Keratinocyte (primary cell): ENCODE data around the gene CORO1A. TPM values are rescaled to one million over a fixed set of nuclear protein-coding genes. Genes with fewer than 3 reads are reported as not detected.
"Not testable (repeated sequence)": the region's sequence is repeated elsewhere in the genome, so short reads cannot be mapped to it uniquely, and the experiment has no call there.

Source experiments
- DNase-seq: peaks from one replicate; pipeline ENCODE4 v3.0.0-alpha.2; 2011; ENCODE audit warnings: low read depth, missing footprints, low spot score
- FAIRE-seq: peaks from 2 replicates; lab custom pipeline; 2011; peaks lifted over from hg19 to GRCh38; lab: Jason Lieb, UNC
- H2AFZ ChIP-seq: 2 replicates; pipeline ENCODE4 v1.6.0; 2012; ENCODE audit warnings: low read length, control low read depth, inconsistent platforms; ENCODE audit not compliant: control insufficient read depth
- H3K27ac ChIP-seq: 2 replicates; pipeline ENCODE4 v1.5.1; 2011; ENCODE audit warnings: low read length; ENCODE audit not compliant: control insufficient read depth, insufficient read depth
- H3K27me3 ChIP-seq: 3 replicates; pipeline ENCODE4 v1.6.0; 2011; ENCODE audit warnings: low read length; ENCODE audit not compliant: control insufficient read depth, insufficient read depth; ENCODE audit errors: extremely low read depth
- H3K36me3 ChIP-seq, 2 experiments: 2 replicates in 1 of 2; 3 replicates in 1 of 2; pipeline ENCODE4 v1.5.1; 2011; ENCODE audit warnings: low read length in 2 of 2, mild to moderate bottlenecking in 1 of 2; ENCODE audit not compliant: control insufficient read depth in 2 of 2, insufficient read depth in 2 of 2; ENCODE audit errors: extremely low read depth in 1 of 2
- H3K4me1 ChIP-seq: 3 replicates; pipeline ENCODE4 v1.5.1; 2011; ENCODE audit warnings: low read length; ENCODE audit not compliant: control insufficient read depth, insufficient read depth; ENCODE audit errors: extremely low read depth
- H3K4me2 ChIP-seq: 3 replicates; pipeline ENCODE4 v1.6.0; 2011; ENCODE audit warnings: low read depth, low read length; ENCODE audit not compliant: control insufficient read depth, insufficient read depth; ENCODE audit errors: extremely low read depth
- H3K4me3 ChIP-seq, 3 experiments: fragments of 200-600 bp in 1 of 3; sonication (generic) in 1 of 3; 2 replicates in 2 of 3; 3 replicates in 1 of 3; pipeline ENCODE4 v1.5.1; 2011 to 2016; ENCODE audit warnings: low read length in 3 of 3, mild to moderate bottlenecking in 3 of 3, control low read depth in 2 of 3, inconsistent platforms in 1 of 3, low read depth in 1 of 3, mixed read lengths in 1 of 3, mixed run types in 1 of 3, moderate library complexity in 1 of 3; ENCODE audit not compliant: control insufficient read depth in 2 of 3, insufficient read depth in 2 of 3; ENCODE audit errors: extremely low read depth in 1 of 3
- H3K79me2 ChIP-seq: 2 replicates; pipeline ENCODE4 v1.6.0; 2012; ENCODE audit warnings: low read length; ENCODE audit not compliant: control insufficient read depth, insufficient read depth
- H3K9ac ChIP-seq: 3 replicates; pipeline ENCODE4 v1.6.0; 2011; ENCODE audit warnings: low read length; ENCODE audit not compliant: control insufficient read depth, insufficient read depth; ENCODE audit errors: extremely low read depth
- H3K9me1 ChIP-seq: 3 replicates; pipeline ENCODE4 v1.6.0; 2011; ENCODE audit warnings: low read length; ENCODE audit not compliant: control insufficient read depth, insufficient read depth; ENCODE audit errors: extremely low read depth
- H3K9me3 ChIP-seq: 2 replicates; pipeline ENCODE4 v1.5.1; 2012; ENCODE audit warnings: low read depth, low read length; ENCODE audit not compliant: control insufficient read depth
- H4K20me1 ChIP-seq: 3 replicates; pipeline ENCODE4 v1.6.0; 2011; ENCODE audit warnings: low read length; ENCODE audit not compliant: control insufficient read depth, insufficient read depth; ENCODE audit errors: extremely low read depth
- EZH2 ChIP-seq: IDR thresholded peaks from one replicate; pipeline ENCODE4 v1.6.1; 2012; ENCODE audit warnings: inconsistent platforms, mild to moderate bottlenecking, low read length, moderate library complexity
- dilution Hi-C: fragments of 300-500 bp; cut with MboI; formaldehyde crosslinking; loops from one replicate; pipeline ENCODE4 v1.7.0; 2020; ENCODE audit warnings: low sequenced_read_pairs; ENCODE audit not compliant: extremely low pct_ligation_motif_present
- polyA plus RNA-seq, 5 experiments: library from polyadenylated mRNA; depleted of rRNA in 3 of 5; stranded (reverse) in 3 of 5; stranded (forward) in 1 of 5; unstranded in 1 of 5; fragments of >200 nt; gene quantifications; 1 replicate in 1 of 5; 2 replicates in 3 of 5; 3 replicates in 1 of 5; pipeline versions ENCODE4 v1.2.1 to v1.2.3, GENCODE V29; 2011 to 2012; ENCODE audit warnings: missing spikeins in 2 of 5, low read depth in 1 of 5, low replicate concordance in 1 of 5
- TF ChIP-seq, protein P1 (sequence below), 3 experiments: IDR thresholded peaks in 1 of 3; conservative IDR thresholded peaks in 1 of 3; optimal IDR thresholded peaks in 1 of 3; 2 replicates in 2 of 3; 3 replicates in 1 of 3; pipeline versions ENCODE3 to v1.5.1; 2011; ENCODE audit warnings: low read length in 3 of 3, mild to moderate bottlenecking in 3 of 3, moderate library complexity in 2 of 3, control low read depth in 1 of 3, inconsistent platforms in 1 of 3; ENCODE audit not compliant: insufficient read depth in 2 of 3; ENCODE audit errors: extremely low read depth in 1 of 3

CORO1A gene
- polyA plus RNA-seq, 1 donor (not counting 4 experiments of a cell fraction or from before 2014, with no cell fraction given) = 2.8 TPM

DNA sequence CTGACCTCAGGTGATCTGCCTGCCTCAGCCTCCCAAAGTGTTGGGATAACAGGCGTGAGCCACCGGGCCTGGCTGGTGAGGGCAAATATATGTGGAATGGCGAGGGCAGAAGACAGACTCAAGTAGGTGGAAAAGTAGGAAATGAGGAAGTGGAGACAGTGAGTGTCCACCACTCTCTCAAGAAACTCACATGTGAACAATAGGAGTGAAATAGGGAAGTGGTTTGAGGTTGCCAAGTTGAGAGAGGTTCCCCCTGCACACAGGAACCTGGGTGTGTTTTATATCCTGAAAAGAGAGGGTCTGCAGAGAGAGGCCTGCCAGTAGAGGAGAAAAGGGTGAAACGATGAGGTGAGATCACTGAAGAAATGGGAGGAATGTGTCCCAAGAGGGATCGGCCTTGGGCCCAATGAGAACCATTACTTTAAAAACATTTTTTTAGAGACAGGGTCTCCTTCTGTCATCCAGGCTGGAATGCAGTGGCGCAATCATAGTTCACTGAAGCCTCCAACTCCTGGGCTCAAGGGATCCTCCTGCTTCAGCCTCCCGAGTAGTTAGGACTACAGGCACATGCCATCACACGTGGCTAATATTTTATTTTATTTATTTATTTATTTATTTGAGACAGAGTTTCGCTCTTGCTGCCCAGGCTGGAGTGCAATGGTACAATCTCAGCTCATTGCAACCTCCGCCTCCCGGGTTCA is 17.1 kb upstream of the CORO1A start:
- no peak overlapping the region for H3K4me3 ChIP-seq
- dilution Hi-C loops = no loop called here
- no peak for DNase-seq
- FAIRE-seq = no peak
- H3K27me3 ChIP-seq = no peaks in the 10 kb centered on the region
- H3K79me2 ChIP-seq = no peaks in the 10 kb centered on the region
- no peaks in the 10 kb centered on the region for H3K36me3 ChIP-seq
- no peaks in the 10 kb centered on the region for H3K4me1 ChIP-seq
- H3K4me2 ChIP-seq = no peak overlapping the region
- no peaks in the 10 kb centered on the region for H4K20me1 ChIP-seq
- no peak overlapping the region for H2AFZ ChIP-seq
- H3K9me3 ChIP-seq = no peaks in the 10 kb centered on the region
- no peaks in the 10 kb centered on the region for H3K9me1 ChIP-seq
- TF ChIP-seq EZH2 = no peak
- TF ChIP-seq, protein P1, sequence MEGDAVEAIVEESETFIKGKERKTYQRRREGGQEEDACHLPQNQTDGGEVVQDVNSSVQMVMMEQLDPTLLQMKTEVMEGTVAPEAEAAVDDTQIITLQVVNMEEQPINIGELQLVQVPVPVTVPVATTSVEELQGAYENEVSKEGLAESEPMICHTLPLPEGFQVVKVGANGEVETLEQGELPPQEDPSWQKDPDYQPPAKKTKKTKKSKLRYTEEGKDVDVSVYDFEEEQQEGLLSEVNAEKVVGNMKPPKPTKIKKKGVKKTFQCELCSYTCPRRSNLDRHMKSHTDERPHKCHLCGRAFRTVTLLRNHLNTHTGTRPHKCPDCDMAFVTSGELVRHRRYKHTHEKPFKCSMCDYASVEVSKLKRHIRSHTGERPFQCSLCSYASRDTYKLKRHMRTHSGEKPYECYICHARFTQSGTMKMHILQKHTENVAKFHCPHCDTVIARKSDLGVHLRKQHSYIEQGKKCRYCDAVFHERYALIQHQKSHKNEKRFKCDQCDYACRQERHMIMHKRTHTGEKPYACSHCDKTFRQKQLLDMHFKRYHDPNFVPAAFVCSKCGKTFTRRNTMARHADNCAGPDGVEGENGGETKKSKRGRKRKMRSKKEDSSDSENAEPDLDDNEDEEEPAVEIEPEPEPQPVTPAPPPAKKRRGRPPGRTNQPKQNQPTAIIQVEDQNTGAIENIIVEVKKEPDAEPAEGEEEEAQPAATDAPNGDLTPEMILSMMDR (optimal IDR thresholded peaks at IDR 0.05 in 1 of 3, IDR thresholded peaks at IDR 0.05 in 1 of 3, conservative IDR thresholded peaks at IDR 0.05 in 1 of 3; ENCODE audit: extremely low read depth in 1 of 3, insufficient read depth in 2 of 3, low read length in 3 of 3) = no peak
- H3K27ac ChIP-seq = no peak overlapping the region
- no peak overlapping the region for H3K9ac ChIP-seq

DNA sequence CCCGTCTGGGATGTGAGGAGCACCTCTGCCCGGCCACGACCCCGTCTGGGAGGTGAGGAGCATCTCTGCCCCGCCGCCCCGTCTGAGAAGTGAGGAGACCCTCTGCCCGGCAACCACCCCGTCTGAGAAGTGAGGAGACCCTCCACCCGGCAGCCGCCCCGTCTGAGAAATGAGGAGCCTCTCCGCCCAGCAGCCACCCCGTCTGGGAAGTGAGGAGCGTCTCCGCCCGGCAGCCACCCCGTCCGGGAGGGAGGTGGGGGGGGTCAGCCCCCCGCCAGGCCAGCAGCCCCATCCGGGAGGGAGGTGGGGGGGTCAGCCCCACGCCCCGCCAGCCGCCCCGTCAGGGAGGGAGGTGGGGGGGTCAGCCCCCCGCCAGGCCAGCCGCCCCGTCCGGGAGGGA is 14.7 kb upstream of the CORO1A start:
- H2AFZ ChIP-seq, H3K4me1 ChIP-seq, H3K27ac ChIP-seq, H3K9ac ChIP-seq, H3K9me1 ChIP-seq, H3K4me2 ChIP-seq, H3K9me3 ChIP-seq, H3K4me3 ChIP-seq, H3K79me2 ChIP-seq, H3K27me3 ChIP-seq, DNase-seq, H3K36me3 ChIP-seq, FAIRE-seq, H4K20me1 ChIP-seq, dilution Hi-C loops: not testable (repeated sequence)

DNA sequence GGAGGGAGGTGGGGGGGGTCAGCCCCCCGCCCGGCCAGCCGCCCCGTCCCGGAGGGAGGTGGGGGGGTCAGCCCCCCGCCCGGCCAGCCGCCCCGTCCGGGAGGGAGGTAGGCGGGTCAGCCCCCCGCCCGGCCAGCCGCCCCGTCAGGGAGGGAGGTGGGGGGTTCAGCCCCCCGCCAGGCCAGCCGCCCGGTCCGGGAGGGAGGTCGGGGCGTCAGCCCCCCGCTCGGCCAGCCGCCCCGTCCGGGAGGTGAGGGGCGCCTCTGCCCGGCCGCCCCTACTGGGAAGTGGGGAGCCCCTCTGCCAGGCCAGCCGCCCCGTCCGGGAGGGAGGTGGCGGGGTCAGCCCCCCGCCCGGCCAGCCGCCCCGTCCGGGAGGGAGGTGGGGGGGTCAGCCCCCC is 14.0 kb upstream of the CORO1A start:
- H3K4me1 ChIP-seq, H3K9me1 ChIP-seq, H3K36me3 ChIP-seq, H3K9me3 ChIP-seq, H4K20me1 ChIP-seq, H2AFZ ChIP-seq, H3K9ac ChIP-seq, H3K79me2 ChIP-seq, FAIRE-seq, dilution Hi-C loops, H3K4me3 ChIP-seq, H3K27me3 ChIP-seq, H3K4me2 ChIP-seq, DNase-seq, H3K27ac ChIP-seq: not testable (repeated sequence)

DNA sequence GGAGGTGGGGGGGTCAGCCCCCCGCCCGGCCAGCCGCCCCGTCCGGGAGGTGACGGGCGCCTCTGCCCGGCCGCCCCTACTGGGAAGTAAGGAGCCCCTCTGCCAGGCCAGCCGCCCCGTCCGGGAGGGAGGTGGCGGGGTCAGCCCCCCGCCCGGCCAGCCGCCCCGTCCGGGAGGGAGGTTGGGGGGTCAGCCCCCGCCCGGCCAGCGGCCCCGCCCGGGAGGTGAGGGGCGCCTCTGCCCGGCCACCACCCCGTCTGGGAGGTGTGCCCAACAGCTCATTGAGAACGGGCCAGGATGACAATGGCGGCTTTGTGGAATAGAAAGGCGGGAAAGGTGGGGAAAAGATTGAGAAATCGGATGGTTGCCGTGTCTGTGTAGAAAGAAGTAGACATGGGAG is 13.3 kb upstream of the CORO1A start:
- H3K36me3 ChIP-seq, H3K27me3 ChIP-seq, H3K9ac ChIP-seq, H3K4me1 ChIP-seq, H4K20me1 ChIP-seq, H3K4me2 ChIP-seq, H3K9me1 ChIP-seq, FAIRE-seq, H3K27ac ChIP-seq, DNase-seq, H3K9me3 ChIP-seq, dilution Hi-C loops, H2AFZ ChIP-seq, H3K79me2 ChIP-seq, H3K4me3 ChIP-seq: not testable (repeated sequence)
